Mesothelial cell of epicardium (in vitro differentiated cells): ENCODE results near the gene ROBO1. TPM values are rescaled to one million over a fixed set of nuclear protein-coding genes. Genes with fewer than 3 reads are reported as not detected.

ENCODE experiments used
- DNase-seq, 2 experiments: peaks; one replicate each; pipeline ENCODE4 v3.0.0; 2021; ENCODE audit warnings: low spot score in 2 of 2; ENCODE audit not compliant: unreplicated experiment in 2 of 2
- H3K27ac Mint-ChIP-seq: 2 replicates; pipeline ENCODE4 v1.8.0; 2021; ENCODE audit warnings: mixed read lengths
- H3K27me3 Mint-ChIP-seq: 2 replicates; pipeline ENCODE4 v1.8.0; 2021; ENCODE audit warnings: low read depth, mixed read lengths
- H3K36me3 Mint-ChIP-seq: 2 replicates; pipeline ENCODE4 v1.8.0; 2021; ENCODE audit warnings: mixed read lengths
- H3K4me1 Mint-ChIP-seq: 2 replicates; pipeline ENCODE4 v1.8.0; 2021; ENCODE audit warnings: mixed read lengths
- H3K4me3 Mint-ChIP-seq: 2 replicates; pipeline ENCODE4 v1.8.0; 2021; ENCODE audit warnings: mild to moderate bottlenecking, moderate library complexity, mixed read lengths
- H3K9me3 Mint-ChIP-seq: 2 replicates; pipeline ENCODE4 v1.8.0; 2021; ENCODE audit warnings: mixed read lengths
- CTCF ChIP-seq: fragments of 200-600 bp; sonication (generic); IDR thresholded peaks from one replicate; pipeline ENCODE4 v1.5.0; 2021; ENCODE audit warnings: antibody characterized with exemption; ENCODE audit not compliant: unreplicated experiment
- total RNA-seq: library from RNA; stranded (reverse); gene quantifications from 3 replicates; pipeline ENCODE4 v1.2.1, GENCODE V29; 2021

Gene ROBO1
- total RNA-seq, 1 donor from 2014 or later, result 143 TPM

- H3K9me3 Mint-ChIP-seq, result peaks cover 34% of the 10 kb centered on the region
- TF ChIP-seq CTCF, result no peak
- H3K27ac Mint-ChIP-seq, result no peak overlapping the region
- H3K27me3 Mint-ChIP-seq, result no peaks in the 10 kb centered on the region
- H3K4me3 Mint-ChIP-seq, result no peak overlapping the region
- peaks cover 42% of the 10 kb centered on the region for H3K36me3 Mint-ChIP-seq
- DNase-seq, result no peak
- H3K4me1 Mint-ChIP-seq, result no peaks in the 10 kb centered on the region
These were observed 826.2 kb downstream of the ROBO1 start for GRCh38 chr3:78941587-78941986.

- TF ChIP-seq CTCF, result no peak
- no peak for DNase-seq
- Mint-ChIP-seq H3K9me3 (peaks cover 27% of the 10 kb centered on the region), H3K4me3 (no peak overlapping the region), H3K4me1 (no peaks in the 10 kb centered on the region), H3K27me3 (no peaks in the 10 kb centered on the region), H3K36me3 (peaks cover 34% of the 10 kb centered on the region), H3K27ac (no peak overlapping the region)
These were observed 827.2 kb downstream of the ROBO1 start for GRCh38 chr3:78940626-78941025.

- Mint-ChIP-seq H3K36me3 (peaks cover 29% of the 10 kb centered on the region), H3K27ac (no peak overlapping the region), H3K4me3 (no peak overlapping the region), H3K27me3 (no peaks in the 10 kb centered on the region), H3K4me1 (no peaks in the 10 kb centered on the region), H3K9me3 (peaks cover 23% of the 10 kb centered on the region)
- TF ChIP-seq CTCF, result no peak
- no peak for DNase-seq
These were observed 827.7 kb downstream of the ROBO1 start for GRCh38 chr3:78940128-78940527.

GRCh38 chr3:78937475-78937874 is 830.3 kb downstream of the ROBO1 start:
- Mint-ChIP-seq H3K4me1 (peaks cover 2% of the 10 kb centered on the region), H3K36me3 (peaks cover 19% of the 10 kb centered on the region), H3K27me3 (no peaks in the 10 kb centered on the region), H3K27ac (no peak overlapping the region), H3K9me3 (peaks cover 13% of the 10 kb centered on the region), H3K4me3 (no peak overlapping the region)
- TF ChIP-seq CTCF, result no peak
- no peak for DNase-seq

GRCh38 chr3:78927759-78928158 is 840.0 kb downstream of the ROBO1 start:
- Mint-ChIP-seq H3K27me3 (no peaks in the 10 kb centered on the region), H3K4me1 (peaks cover 3% of the 10 kb centered on the region), H3K4me3 (no peak overlapping the region), H3K9me3 (peaks cover 6% of the 10 kb centered on the region), H3K36me3 (peaks cover 10% of the 10 kb centered on the region), H3K27ac (no peak overlapping the region)
- no peak for TF ChIP-seq CTCF
- DNase-seq, result no peak

- H3K4me3 Mint-ChIP-seq, result no peak overlapping the region
- H3K27ac Mint-ChIP-seq, result no peak overlapping the region
- TF ChIP-seq CTCF, result no peak
- H3K36me3 Mint-ChIP-seq, result peaks cover 13% of the 10 kb centered on the region
- no peak for DNase-seq
- H3K9me3 Mint-ChIP-seq, result peaks cover 9% of the 10 kb centered on the region
- H3K4me1 Mint-ChIP-seq, result no peaks in the 10 kb centered on the region
- H3K27me3 Mint-ChIP-seq, result no peaks in the 10 kb centered on the region
These were observed 841.3 kb downstream of the ROBO1 start for GRCh38 chr3:78926523-78926922.
